Peyer's patch (tissue), 4 donors: ENCODE data around the gene ANTXR1. TPM values are rescaled to one million over a fixed set of nuclear protein-coding genes. Genes with fewer than 3 reads are reported as not detected.

Experiments used
- DNase-seq, 3 donors: peaks; one replicate each; pipeline ENCODE4 v3.0.0-alpha.2; 2017 to 2019
- H3K27ac ChIP-seq, 4 donors: fragments of 200-600 bp; sonication (generic); one replicate each; pipeline ENCODE4 v1.5.1; 2016 to 2019
- H3K27me3 ChIP-seq, 2 donors: fragments of 200-600 bp; sonication (generic); one replicate each; pipeline ENCODE4 v1.5.1; 2019
- H3K36me3 ChIP-seq, 3 donors: fragments of 200-600 bp; sonication (generic); one replicate each; pipeline ENCODE4 v1.5.1; 2016 to 2019
- H3K4me1 ChIP-seq, 4 donors: fragments of 200-600 bp; sonication (generic); one replicate each; pipeline ENCODE4 v1.5.1; 2016 to 2019
- H3K4me3 ChIP-seq, 4 donors: fragments of 200-600 bp; sonication (generic); 1 replicate in 3 of 4; 2 replicates in 1 of 4; pipeline ENCODE4 v1.5.1; 2016 to 2019; ENCODE audit warnings: mild to moderate bottlenecking in 1 of 4
- H3K9me3 ChIP-seq, 4 donors: fragments of 200-600 bp; sonication (generic); one replicate each; pipeline ENCODE4 v1.5.1; 2016 to 2019; ENCODE audit warnings: mild to moderate bottlenecking in 1 of 4
- CTCF ChIP-seq, 6 experiments: fragments of 450-650 bp in 4 of 6; fragments of 200-600 bp in 2 of 6; sonication (generic) in 1 of 6; IDR thresholded peaks; one replicate each; pipeline ENCODE4 v1.5.1; 2017 to 2019; ENCODE audit warnings: antibody characterized with exemption in 6 of 6, mild to moderate bottlenecking in 3 of 6, moderate library complexity in 1 of 6
- POLR2A ChIP-seq, 2 donors: fragments of 450-650 bp; IDR thresholded peaks; one replicate each; pipeline ENCODE4 v1.5.1; 2017; ENCODE audit warnings: antibody characterized with exemption in 2 of 2, mild to moderate bottlenecking in 2 of 2, moderate library complexity in 2 of 2
- total RNA-seq, 4 donors: library from RNA; depleted of rRNA; stranded (reverse); fragments of >200 nt; gene quantifications; one replicate each; pipeline ENCODE4 v1.1.0, GENCODE V29; 2016

The ANTXR1 gene
- total RNA-seq, 4 donors from 2014 or later, result 5.4 to 39.6 (median 25.0) TPM

GRCh38 chr2:69067026-69067630 is 54.1 kb downstream of the ANTXR1 start:
- Histone ChIP-seq H3K27ac (peak overlapping the region in 1 of 4 donors; percentile 28), H3K27me3 (no peaks in the 10 kb centered on the region), H3K9me3 (no peaks in the 10 kb centered on the region), H3K4me1 (peaks cover 0 to 4% (median 2%) of the 10 kb centered on the region in 4 donors), H3K4me3 (no peak overlapping the region), H3K36me3 (no peaks in the 10 kb centered on the region)
- no peak for DNase-seq
- TF ChIP-seq POLR2A (IDR thresholded peaks at IDR 0.05) (no peak), CTCF (IDR thresholded peaks at IDR 0.05) (no peak)

- Histone ChIP-seq H3K4me3 (no peak overlapping the region), H3K36me3 (no peaks in the 10 kb centered on the region), H3K27ac (peak overlapping the region in 1 of 4 donors; percentile 28), H3K9me3 (no peaks in the 10 kb centered on the region), H3K4me1 (no peaks in the 10 kb centered on the region), H3K27me3 (no peaks in the 10 kb centered on the region)
- TF ChIP-seq POLR2A (IDR thresholded peaks at IDR 0.05), result no peak
- TF ChIP-seq CTCF (IDR thresholded peaks at IDR 0.05), result no peak
- DNase-seq, result no peak
Measured at GRCh38 chr2:69067866-69068265, 54.9 kb downstream of the ANTXR1 start.

- Histone ChIP-seq H3K36me3 (no peaks in the 10 kb centered on the region), H3K9me3 (no peaks in the 10 kb centered on the region), H3K27me3 (no peaks in the 10 kb centered on the region), H3K4me3 (no peak overlapping the region), H3K4me1 (no peaks in the 10 kb centered on the region), H3K27ac (no peak overlapping the region)
- no peak for DNase-seq
- TF ChIP-seq POLR2A (IDR thresholded peaks at IDR 0.05) (no peak), CTCF (IDR thresholded peaks at IDR 0.05) (no peak)
Measured at GRCh38 chr2:69070969-69071368, 58.0 kb downstream of the ANTXR1 start.

- TF ChIP-seq POLR2A (IDR thresholded peaks at IDR 0.05), result no peak
- TF ChIP-seq CTCF (IDR thresholded peaks at IDR 0.05), result no peak
- Histone ChIP-seq H3K9me3 (no peaks in the 10 kb centered on the region), H3K27ac (no peak overlapping the region)
Measured at GRCh38 chr2:69073928-69074570, 61.1 kb downstream of the ANTXR1 start.

GRCh38 chr2:69074918-69075317 is 61.9 kb downstream of the ANTXR1 start:
- TF ChIP-seq POLR2A (IDR thresholded peaks at IDR 0.05) (no peak), CTCF (IDR thresholded peaks at IDR 0.05) (no peak)
- Histone ChIP-seq H3K9me3 (no peaks in the 10 kb centered on the region), H3K4me3 (no peak overlapping the region), H3K27ac (no peak overlapping the region), H3K27me3 (no peaks in the 10 kb centered on the region), H3K4me1 (no peaks in the 10 kb centered on the region), H3K36me3 (no peaks in the 10 kb centered on the region)
- DNase-seq, result no peak

More at GRCh38 chr2:69073928-69074570, 61.1 kb downstream of the ANTXR1 start:
- no peak for DNase-seq
- H3K27me3 ChIP-seq, result no peaks in the 10 kb centered on the region
- H3K36me3 ChIP-seq, result no peaks in the 10 kb centered on the region
- no peak overlapping the region for H3K4me3 ChIP-seq
- H3K4me1 ChIP-seq, result no peaks in the 10 kb centered on the region
